HepG2 (cell line): ENCODE measurements around the gene ABHD1. TPM values are rescaled to one million over a fixed set of nuclear protein-coding genes. Genes with fewer than 3 reads are reported as not detected.
A peak's percentile ranks its signal among the peaks of the same experiment; 100 is the strongest.

Source experiments
- ADNP ChIP-seq: sonication (generic); formaldehyde crosslinking; IDR thresholded peaks from 2 replicates; pipeline ENCODE4 v1.4.0; 2020; ENCODE audit warnings: missing genetic modification reagents
- ATAD3A ChIP-seq: sonication (generic); formaldehyde crosslinking; IDR thresholded peaks from 2 replicates; pipeline ENCODE4 v1.4.0; 2020; ENCODE audit warnings: missing genetic modification reagents
- ATF7 ChIP-seq, 2 experiments: fragments of 450-650 bp in 1 of 2; sonication (generic) in 1 of 2; formaldehyde crosslinking in 1 of 2; IDR thresholded peaks; 2 replicates each; pipeline versions ENCODE4 v1.4.0 to v1.6.1; 2016 to 2020; ENCODE audit warnings: antibody characterized with exemption in 1 of 2, mild to moderate bottlenecking in 1 of 2, missing genetic modification reagents in 1 of 2
- BCL3 ChIP-seq: sonication (generic); formaldehyde crosslinking; IDR thresholded peaks from 2 replicates; pipeline ENCODE4 v1.5.1; 2020; ENCODE audit warnings: mild to moderate bottlenecking, missing genetic modification reagents, moderate library complexity
- CENPX ChIP-seq: sonication (generic); formaldehyde crosslinking; IDR thresholded peaks from 2 replicates; pipeline ENCODE4 v1.9.0; 2021; ENCODE audit warnings: mild to moderate bottlenecking, missing genetic modification reagents, moderate library complexity
- DRAP1 ChIP-seq: IDR thresholded peaks from 2 replicates; pipeline ENCODE4 v1.6.1; 2016; ENCODE audit warnings: missing genetic modification reagents, missing compliant biosample characterization
- GATAD2A ChIP-seq: IDR thresholded peaks from 2 replicates; pipeline ENCODE4 v1.6.1; 2016
- HDAC2 ChIP-seq: sonication (generic); formaldehyde crosslinking; IDR thresholded peaks from 2 replicates; pipeline ENCODE4 v1.4.0; 2020; ENCODE audit warnings: missing genetic modification reagents
- IRF2 ChIP-seq: IDR thresholded peaks from 2 replicates; pipeline ENCODE4 v1.6.1; 2018; ENCODE audit warnings: missing genetic modification reagents, missing compliant biosample characterization
- MED1 ChIP-seq: sonication (generic); formaldehyde crosslinking; IDR thresholded peaks from 2 replicates; pipeline ENCODE4 v1.4.0; 2020; ENCODE audit warnings: missing genetic modification reagents
- MIER2 ChIP-seq: IDR thresholded peaks from 2 replicates; pipeline ENCODE4 v1.6.1; 2016; ENCODE audit warnings: missing biosample characterization, missing genetic modification reagents
- MXD3 ChIP-seq: IDR thresholded peaks from 2 replicates; pipeline ENCODE4 v1.6.1; 2016; ENCODE audit warnings: mild to moderate bottlenecking, missing biosample characterization, missing genetic modification reagents
- NR2F1 ChIP-seq, 2 experiments: fragments of 450-650 bp in 1 of 2; formaldehyde crosslinking in 1 of 2; IDR thresholded peaks; 2 replicates each; pipeline versions ENCODE4 v1.5.0 to v1.6.1; 2016 to 2020; ENCODE audit warnings: mild to moderate bottlenecking in 1 of 2, missing compliant biosample characterization in 1 of 2, missing genetic modification reagents in 1 of 2, moderate library complexity in 1 of 2
- PHF21A ChIP-seq: sonication (generic); formaldehyde crosslinking; IDR thresholded peaks from 2 replicates; pipeline ENCODE4 v1.5.0; 2020; ENCODE audit warnings: mild to moderate bottlenecking, missing genetic modification reagents
- POGZ ChIP-seq: sonication (generic); formaldehyde crosslinking; IDR thresholded peaks from 2 replicates; pipeline ENCODE4 v1.4.0; 2020; ENCODE audit warnings: mild to moderate bottlenecking, missing genetic modification reagents
- RARA ChIP-seq: IDR thresholded peaks from 2 replicates; pipeline ENCODE4 v1.6.1; 2016; ENCODE audit warnings: missing genetic modification reagents, missing compliant biosample characterization
- RNF219 ChIP-seq: sonication (generic); formaldehyde crosslinking; IDR thresholded peaks from 2 replicates; pipeline ENCODE4 v1.5.0; 2020; ENCODE audit warnings: mild to moderate bottlenecking, missing genetic modification reagents
- WIZ ChIP-seq: sonication (generic); formaldehyde crosslinking; IDR thresholded peaks from 2 replicates; pipeline ENCODE4 v1.5.1; 2020; ENCODE audit warnings: mild to moderate bottlenecking, missing genetic modification reagents
- ZFP82 ChIP-seq: sonication (generic); formaldehyde crosslinking; IDR thresholded peaks from 2 replicates; pipeline ENCODE4 v1.5.1; 2020; ENCODE audit warnings: mild to moderate bottlenecking, missing genetic modification reagents, borderline replicate concordance
- ZFP91 ChIP-seq: sonication (generic); formaldehyde crosslinking; IDR thresholded peaks from 2 replicates; pipeline ENCODE4 v1.9.0; 2022; ENCODE audit warnings: missing genetic modification reagents, mild to moderate bottlenecking, borderline replicate concordance
- ZNF333 ChIP-seq: sonication (generic); formaldehyde crosslinking; IDR thresholded peaks from 2 replicates; pipeline ENCODE4 v1.4.0; 2020; ENCODE audit warnings: mild to moderate bottlenecking, missing genetic modification reagents, borderline replicate concordance
- ZNF354B ChIP-seq: sonication (generic); formaldehyde crosslinking; IDR thresholded peaks from 2 replicates; pipeline ENCODE4 v1.8.0; 2022; ENCODE audit warnings: mild to moderate bottlenecking, missing genetic modification reagents
- ZNF501 ChIP-seq: sonication (generic); formaldehyde crosslinking; IDR thresholded peaks from 2 replicates; pipeline ENCODE4 v1.5.1; 2020; ENCODE audit warnings: mild to moderate bottlenecking, moderate library complexity, missing genetic modification reagents
- ZNF567 ChIP-seq: sonication (generic); formaldehyde crosslinking; IDR thresholded peaks from 2 replicates; pipeline ENCODE4 v1.8.1; 2023; ENCODE audit warnings: mild to moderate bottlenecking, missing genetic modification reagents, borderline replicate concordance
- ZNF7 ChIP-seq: IDR thresholded peaks from 2 replicates; pipeline ENCODE4 v1.6.1; 2016; ENCODE audit warnings: missing biosample characterization, missing genetic modification reagents
- ZSCAN22 ChIP-seq: sonication (generic); formaldehyde crosslinking; IDR thresholded peaks from 2 replicates; pipeline ENCODE4 v1.4.0; 2020; ENCODE audit warnings: mild to moderate bottlenecking, missing genetic modification reagents
- polyA plus RNA-seq, 8 experiments: library from polyadenylated mRNA; depleted of rRNA in 3 of 8; stranded (reverse) in 7 of 8; unstranded in 1 of 8; fragments of >200 nt; fragmentation: Illumina TruSeq in 4 of 8; extraction: Trizol in 4 of 8; gene quantifications; 2 replicates each; pipeline versions ENCODE4 v1.2.1 to v1.2.3, GENCODE V29; 2011 to 2016; ENCODE audit warnings: low read depth in 4 of 8, missing spikeins in 1 of 8, mixed read lengths in 1 of 8; ENCODE audit not compliant: insufficient read depth in 1 of 8
- total RNA-seq, 5 experiments: library from RNA; depleted of rRNA; stranded (reverse); fragments of >200 nt; fragmentation: Illumina TruSeq; extraction: Trizol; gene quantifications; 2 replicates each; pipeline ENCODE4 v1.2.3, GENCODE V29; 2016; ENCODE audit warnings: low read depth in 1 of 5

ABHD1 gene
- total and polyA plus RNA-seq, 2 of the 13 experiments (the other 11 are each of a cell fraction or from before 2014, with no cell fraction given), result 0.04 to 0.81 TPM

- TF ChIP-seq ZFP82 (CRISPR knock-in tag) (no peak), ZSCAN22 (CRISPR knock-in tag) (no peak), IRF2 (0 out of 2 replicates have a peak, but pooled peaks have one; percentile 11), BCL3 (CRISPR knock-in tag) (no peak), MED1 (CRISPR knock-in tag) (peak; percentile 74), POGZ (CRISPR knock-in tag) (0 out of 2 replicates have a peak, but pooled peaks have one; percentile 16), NR2F1 (CRISPR knock-in tag; IDR thresholded peaks at IDR 0.05) (peak; percentile 62 to 75; a peak in 3 of 4 replicates), ADNP (no peak), MXD3 (CRISPR knock-in tag) (no peak), GATAD2A (CRISPR knock-in tag) (peak; percentile 62), ZNF354B (no peak), ZNF333 (CRISPR knock-in tag) (no peak), ZNF501 (CRISPR knock-in tag) (no peak), RNF219 (CRISPR knock-in tag) (no peak), RARA (CRISPR knock-in tag) (peak; percentile 89), DRAP1 (CRISPR knock-in tag) (0 out of 2 replicates have a peak, but pooled peaks have one; percentile 35), ZNF7 (no peak), MIER2 (CRISPR knock-in tag) (no peak), CENPX (CRISPR knock-in tag) (no peak), PHF21A (CRISPR knock-in tag) (0 out of 2 replicates have a peak, but pooled peaks have one; percentile 4), ZFP91 (CRISPR knock-in tag) (no peak), HDAC2 (CRISPR knock-in tag) (no peak), WIZ (CRISPR knock-in tag) (0 out of 2 replicates have a peak, but pooled peaks have one; percentile 21), ZNF567 (CRISPR knock-in tag) (0 out of 2 replicates have a peak, but pooled peaks have one; percentile 50), ATAD3A (no peak), ATF7 (IDR thresholded peaks at IDR 0.05) (no peak), ATF7 (CRISPR knock-in tag; IDR thresholded peaks at IDR 0.05) (no peak)
Observed at GRCh38 chr2:27179344-27180000, 55.9 kb downstream of the ABHD1 start (continued).
